C4-2B (cell line): Measurements from ENCODE around the gene ADM.

Source experiments
- ZFX ChIP-seq: fragments of 450-650 bp; IDR thresholded peaks from 2 replicates; pipeline ENCODE4 v1.6.1; 2017
- TF ChIP-seq, protein P1 (sequence below): fragments of 450-650 bp; conservative IDR thresholded peaks from 2 replicates; pipeline ENCODE4 v1.5.1; 2017; ENCODE audit warnings: mild to moderate bottlenecking

GRCh38 chr11:10308201-10308954 is 3.5 kb downstream of the ADM start:
- TF ChIP-seq, protein P1, sequence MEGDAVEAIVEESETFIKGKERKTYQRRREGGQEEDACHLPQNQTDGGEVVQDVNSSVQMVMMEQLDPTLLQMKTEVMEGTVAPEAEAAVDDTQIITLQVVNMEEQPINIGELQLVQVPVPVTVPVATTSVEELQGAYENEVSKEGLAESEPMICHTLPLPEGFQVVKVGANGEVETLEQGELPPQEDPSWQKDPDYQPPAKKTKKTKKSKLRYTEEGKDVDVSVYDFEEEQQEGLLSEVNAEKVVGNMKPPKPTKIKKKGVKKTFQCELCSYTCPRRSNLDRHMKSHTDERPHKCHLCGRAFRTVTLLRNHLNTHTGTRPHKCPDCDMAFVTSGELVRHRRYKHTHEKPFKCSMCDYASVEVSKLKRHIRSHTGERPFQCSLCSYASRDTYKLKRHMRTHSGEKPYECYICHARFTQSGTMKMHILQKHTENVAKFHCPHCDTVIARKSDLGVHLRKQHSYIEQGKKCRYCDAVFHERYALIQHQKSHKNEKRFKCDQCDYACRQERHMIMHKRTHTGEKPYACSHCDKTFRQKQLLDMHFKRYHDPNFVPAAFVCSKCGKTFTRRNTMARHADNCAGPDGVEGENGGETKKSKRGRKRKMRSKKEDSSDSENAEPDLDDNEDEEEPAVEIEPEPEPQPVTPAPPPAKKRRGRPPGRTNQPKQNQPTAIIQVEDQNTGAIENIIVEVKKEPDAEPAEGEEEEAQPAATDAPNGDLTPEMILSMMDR = peak; percentile 48; the same call in 1 of the 2 replicates
- no peak for TF ChIP-seq ZFX
